SK-N-DZ (cell line): Measurements from ENCODE around the gene NCK2.
"Not testable (repeated sequence)": the region's sequence is repeated elsewhere in the genome, so short reads cannot be mapped to it uniquely, and the experiment has no call there.

Experiments used
- DNase-seq: peaks from one replicate; pipeline ENCODE4 v3.0.0-alpha.2; 2015; ENCODE audit warnings: low spot score

The NCK2 gene

DNA sequence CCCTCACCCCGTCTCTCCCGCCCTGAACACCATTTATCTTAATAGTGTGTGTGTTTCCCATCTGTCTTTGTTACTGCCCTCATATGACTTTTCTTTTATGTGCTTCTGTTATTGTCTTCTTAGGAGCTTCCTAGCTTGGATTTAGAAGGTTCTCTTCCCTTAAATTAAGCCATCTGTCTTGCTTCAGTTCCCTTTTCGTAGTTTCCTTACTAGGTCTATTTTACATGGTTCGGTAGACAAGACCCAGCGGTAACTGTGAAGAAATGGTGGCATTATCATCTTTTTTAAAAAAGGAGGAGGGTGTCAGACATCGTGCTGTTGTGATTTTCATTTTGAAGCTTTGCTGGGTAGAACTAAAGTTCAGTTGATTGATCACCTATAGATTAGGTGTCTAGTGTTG lies 10.3 kb downstream of the NCK2 start:
- DNase-seq: no peak

DNA sequence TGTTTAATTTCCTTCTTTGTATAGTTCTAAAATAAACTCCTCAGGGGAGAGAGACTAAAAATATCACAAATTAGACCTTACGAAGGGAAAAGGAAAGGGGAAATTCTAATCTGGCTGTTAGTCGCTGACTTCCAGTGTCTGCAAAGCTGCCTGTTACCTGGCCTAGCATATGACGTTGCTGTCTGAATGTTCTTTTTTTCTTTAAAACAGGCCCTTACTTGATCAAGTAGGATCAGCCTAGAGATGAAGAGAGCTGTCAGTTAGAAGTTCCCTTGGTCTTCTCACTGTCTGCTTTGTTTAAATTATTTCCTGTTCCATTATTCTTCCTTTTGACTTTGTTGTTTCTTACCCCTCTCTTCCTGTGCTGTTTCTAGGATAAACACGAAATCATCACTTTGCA lies 11.2 kb downstream of the NCK2 start:
- DNase-seq: no peak

DNA sequence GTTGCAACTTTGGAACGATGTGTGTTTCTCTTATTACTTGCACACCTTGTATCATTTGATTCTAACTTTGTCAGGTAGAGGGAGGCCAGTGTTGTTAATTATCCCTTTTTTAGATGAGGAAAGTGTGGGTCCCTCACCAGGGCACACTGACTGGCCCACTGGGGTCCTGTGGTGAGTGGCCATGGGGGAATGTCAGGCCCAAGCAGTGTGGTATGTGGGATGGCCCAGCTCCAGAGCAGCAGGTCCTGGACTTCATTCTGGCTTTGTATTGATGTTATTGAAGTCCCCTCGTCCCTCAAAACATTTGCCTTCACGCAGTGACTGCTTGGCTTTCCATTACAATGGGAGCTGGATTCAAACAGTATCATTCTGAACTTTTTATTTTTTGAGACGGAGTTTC lies 11.7 kb downstream of the NCK2 start:
- no peak for DNase-seq

DNA sequence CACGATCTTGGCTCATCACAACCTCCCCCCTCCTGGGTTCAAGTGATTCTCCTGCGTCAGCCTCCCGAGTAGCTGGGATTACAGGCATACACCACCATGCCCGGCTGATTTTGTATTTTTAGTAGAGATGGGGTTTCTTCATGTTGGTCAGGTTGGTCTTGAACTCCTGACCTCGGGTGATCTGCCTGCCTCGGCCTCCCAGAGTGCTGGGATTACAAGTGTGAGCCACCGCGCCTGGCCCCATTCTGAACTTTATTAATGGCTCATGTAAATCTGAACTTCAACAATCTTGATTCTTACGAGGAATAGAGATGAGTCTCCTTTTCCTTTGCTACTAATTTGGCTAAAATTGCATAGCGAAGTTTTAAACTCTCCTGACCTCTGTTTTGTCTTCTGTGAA lies 12.2 kb downstream of the NCK2 start:
- not testable (repeated sequence) for DNase-seq

DNA sequence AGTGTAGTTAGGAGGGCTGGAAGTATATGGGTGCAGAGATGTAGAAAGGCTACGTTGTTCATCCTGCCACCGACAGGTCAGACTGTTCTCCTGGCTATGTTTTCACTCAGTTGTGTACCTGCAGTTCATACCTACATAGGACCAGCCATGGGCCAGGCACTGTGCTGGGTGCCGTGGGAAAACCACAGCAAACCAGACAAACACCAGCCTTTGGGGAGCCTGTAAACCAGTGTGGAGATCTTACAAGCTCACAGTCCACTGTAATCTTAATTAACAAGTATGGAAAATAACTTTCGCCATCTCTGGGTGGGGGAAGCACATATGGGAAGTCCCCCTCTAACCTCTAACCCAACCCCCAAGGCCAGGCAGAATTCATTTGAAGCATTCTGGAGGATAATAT lies 12.7 kb downstream of the NCK2 start:
- no peak for DNase-seq

DNA sequence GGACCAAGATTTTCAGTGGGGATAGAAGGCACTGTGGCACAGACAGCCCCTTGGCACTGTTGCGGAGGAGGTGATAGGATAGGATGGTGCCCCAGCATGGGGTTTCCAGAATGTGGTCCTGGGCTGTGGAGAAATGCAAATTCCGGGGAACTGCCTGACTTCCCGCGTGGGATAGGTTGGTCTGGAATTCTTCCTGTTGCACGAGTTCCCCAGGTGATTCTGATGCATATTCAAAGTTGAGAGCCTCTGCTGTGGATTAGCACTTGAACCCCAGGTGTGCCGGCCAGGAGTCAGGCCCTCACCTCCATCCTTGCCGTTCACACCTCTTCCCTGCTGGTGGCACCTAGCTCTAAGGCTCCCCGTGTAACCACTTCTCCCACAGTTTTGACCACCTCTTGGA lies 15.5 kb downstream of the NCK2 start:
- no peak for DNase-seq

DNA sequence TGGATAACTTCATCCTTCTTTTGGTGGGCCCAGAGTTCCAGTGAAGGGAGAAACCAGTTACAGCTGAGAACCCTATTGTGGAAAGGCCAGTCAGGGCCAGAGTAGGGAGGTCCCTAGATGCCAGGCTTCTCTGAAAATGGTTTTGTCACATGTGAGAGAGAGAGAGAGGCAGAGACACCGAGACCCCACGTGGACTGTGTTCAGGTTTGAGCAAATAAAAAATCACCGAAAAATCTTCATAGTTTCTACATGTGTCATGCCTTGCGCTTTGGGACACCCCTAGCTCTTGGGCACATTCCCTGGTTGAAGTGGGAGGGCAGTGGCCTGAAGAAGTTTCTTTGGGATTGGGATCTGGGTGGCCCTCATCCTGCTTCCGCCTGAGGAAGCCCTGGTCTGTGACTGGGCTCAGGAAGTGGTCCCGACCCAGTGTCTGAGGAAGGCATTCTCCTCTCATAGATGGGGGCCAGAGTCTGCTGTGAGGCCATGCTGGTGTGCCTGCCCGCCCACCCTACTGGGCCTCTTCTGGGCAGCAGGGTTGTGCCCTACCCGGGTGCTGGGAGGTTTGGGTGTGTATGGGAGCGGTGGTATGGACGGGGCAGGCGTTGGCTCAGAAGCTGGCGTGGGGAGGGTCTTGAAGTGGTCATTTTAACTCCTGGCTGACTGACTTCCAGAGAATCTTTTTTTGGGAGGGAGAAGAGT lies 16.1 kb downstream of the NCK2 start:
- DNase-seq: no peak

DNA sequence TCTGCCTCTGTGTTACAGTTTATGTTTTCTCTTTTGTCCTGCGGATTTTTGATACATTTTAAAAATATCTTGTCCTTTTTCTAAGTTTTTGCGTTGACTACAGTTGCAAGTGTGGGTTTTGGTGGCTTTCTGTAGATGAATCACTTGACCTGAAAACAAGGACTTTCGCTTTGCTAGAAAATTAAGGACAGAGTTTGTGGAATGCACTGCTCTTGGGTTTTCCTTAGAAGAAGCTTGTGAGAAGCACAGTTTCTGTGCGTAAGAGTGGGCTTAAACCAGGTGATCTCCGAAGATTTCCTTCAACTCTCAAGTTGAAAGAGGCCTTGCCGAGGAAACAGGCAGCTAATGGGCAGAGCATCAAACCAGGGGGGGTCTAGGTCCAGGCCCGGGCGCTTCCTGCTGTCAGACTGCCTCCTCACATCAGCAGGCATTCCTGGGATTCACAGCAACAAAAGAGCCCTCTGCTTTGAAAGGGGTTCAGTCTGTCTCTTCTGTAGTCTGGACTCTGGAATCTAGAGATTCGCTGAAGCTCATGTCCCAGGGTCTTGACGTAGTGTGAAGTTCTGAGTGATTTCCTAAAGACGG lies 17.3 kb downstream of the NCK2 start:
- DNase-seq: no peak

DNA sequence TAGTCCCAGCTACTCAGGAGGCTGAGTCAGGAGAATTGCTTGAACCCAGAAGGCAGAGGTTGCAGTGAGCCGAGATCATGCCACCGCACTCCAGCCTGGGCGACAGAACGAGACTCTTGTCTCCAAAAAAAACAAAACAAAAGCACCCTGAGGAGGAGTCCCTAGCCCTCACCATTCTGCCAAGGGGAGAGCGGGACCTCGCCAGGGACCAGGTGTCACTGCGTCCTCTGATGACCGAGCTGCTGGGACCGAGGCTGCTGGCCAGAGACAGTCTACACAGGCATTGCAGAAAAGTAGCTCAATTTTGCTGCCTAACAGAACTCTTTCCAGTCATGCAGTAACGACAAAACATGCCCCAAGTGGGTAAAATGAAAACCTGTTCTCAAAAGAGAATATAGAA lies 18.4 kb downstream of the NCK2 start:
- no peak for DNase-seq

DNA sequence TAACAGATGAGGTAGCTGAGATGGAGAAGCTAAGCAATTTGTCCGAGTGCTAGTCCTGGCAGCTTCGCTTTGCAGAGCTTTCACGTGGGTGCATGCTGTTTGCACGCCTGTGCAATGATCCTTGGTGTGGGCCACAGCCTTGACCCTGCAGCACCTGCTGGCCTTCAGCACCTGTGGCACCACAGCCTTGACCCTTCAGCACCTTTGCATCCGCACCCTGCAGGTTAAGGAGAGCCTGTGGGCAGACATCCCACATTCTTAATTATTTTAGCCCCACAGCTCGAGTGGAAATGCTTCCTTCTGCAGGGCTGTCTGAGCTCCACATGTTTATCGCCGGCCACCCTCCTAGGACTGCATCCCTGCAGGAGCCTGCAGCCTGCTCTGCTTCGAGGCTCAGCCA lies 19.3 kb downstream of the NCK2 start:
- no peak for DNase-seq

DNA sequence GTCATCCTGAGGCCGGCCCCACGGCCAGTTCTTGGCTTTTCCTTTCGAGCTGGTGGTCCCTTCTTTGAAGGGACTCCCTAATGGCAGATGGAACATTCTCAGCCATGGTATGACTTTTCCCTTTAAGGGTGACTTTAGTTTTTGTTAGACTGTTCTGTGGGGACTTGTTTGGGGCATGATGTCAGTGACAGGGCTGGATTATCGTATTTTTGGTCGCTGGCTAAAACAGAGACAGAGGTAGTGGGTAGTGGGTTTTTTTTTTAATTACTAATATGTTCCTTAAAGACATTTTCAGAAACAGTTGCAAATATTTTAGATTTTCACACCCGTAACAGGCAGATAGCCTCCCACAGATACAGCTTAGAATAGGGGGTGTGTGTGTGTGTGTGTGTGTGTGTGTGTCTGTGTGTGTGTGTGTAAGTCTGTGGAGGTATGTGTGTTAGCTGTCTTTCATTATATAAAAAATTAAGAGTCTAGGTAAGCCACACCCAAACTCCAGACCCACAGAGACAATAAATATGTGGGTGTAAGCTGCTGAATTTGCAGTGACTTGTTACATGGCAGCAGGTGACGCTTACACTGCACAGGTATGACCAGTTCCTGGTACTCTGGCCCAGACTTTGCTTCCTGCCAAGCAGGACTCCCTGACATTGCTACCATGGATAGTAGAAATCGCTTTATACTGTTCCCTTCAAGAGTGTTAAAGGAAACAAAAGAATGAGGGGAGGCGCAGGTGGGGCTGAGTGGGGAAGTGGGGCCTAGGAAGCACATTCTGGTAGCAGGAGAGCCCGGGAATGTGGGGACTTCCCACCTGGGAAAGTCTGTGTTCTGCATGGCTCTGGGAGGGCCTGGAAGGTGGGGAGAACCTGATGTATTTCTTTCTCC lies 20.9 kb downstream of the NCK2 start:
- no peak for DNase-seq

DNA sequence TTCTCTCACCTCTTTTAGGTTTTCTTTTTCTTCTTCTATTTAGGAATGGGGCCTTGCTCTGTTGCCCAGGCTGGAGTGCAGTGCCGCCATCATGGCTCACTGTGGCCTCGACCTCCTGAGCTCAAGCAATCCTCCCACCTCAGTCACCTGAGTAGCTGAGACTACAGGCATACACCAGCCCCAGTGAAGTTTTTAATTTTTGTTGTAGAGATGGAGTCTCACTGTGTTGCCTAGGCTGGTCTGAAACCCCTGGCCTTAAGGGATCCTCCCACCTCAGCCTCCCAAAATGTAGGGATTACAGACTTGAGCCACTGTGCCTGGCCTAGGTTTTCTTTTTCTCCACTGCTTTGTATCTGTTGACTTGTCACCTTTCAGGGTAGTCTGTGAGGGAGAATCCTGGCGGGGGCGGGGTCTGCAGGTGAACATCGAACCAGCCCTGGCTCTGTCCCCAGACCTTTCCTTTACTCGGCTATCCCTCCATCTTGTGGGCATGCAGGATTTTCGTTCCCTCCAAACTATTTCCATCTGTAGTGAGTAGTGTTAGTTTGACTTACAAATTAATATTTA lies 21.7 kb downstream of the NCK2 start:
- no peak for DNase-seq

DNA sequence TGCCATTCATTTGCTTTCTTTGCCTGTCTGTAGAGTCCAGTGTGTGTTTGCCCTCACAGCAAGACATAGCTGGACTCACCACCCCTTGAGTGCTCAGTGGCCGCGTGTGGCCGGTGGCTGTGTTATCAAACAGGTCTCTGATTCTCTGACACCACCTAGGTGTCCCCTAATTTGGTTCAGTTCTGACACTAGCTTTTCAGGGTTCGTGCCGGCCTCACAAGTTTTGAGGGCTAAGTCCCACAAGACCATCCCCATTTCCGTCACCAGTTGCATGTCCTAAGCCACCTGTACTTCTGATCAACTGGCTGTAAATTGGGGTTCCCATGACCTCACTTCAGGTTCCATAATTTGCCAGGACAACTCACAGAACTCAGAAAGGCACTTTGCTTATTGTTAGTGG lies 23.5 kb downstream of the NCK2 start:
- no peak for DNase-seq

DNA sequence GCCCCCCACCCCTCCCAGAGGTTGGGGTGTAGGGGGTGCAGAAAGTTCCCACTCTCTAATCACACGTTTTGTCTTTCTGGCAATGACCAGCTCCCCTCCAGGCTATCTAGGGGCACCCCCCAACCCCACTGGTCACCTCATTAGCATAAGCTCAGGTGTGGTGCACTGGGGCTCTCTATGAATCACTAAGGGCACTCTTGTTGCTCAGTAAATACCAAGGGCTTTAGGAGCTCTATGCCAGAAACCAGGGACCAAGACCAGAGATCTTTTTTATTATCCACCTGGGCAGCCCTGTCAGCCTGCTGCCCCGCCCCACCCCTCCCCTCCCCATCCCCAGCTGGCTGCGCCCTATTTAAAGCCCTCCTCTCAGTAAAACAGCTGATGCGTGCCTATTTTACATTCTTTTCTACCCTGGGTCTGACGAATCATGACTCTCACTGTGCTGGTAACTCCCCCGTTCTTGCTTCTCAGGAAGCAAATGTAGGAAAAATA lies 24.3 kb downstream of the NCK2 start:
- no peak for DNase-seq

DNA sequence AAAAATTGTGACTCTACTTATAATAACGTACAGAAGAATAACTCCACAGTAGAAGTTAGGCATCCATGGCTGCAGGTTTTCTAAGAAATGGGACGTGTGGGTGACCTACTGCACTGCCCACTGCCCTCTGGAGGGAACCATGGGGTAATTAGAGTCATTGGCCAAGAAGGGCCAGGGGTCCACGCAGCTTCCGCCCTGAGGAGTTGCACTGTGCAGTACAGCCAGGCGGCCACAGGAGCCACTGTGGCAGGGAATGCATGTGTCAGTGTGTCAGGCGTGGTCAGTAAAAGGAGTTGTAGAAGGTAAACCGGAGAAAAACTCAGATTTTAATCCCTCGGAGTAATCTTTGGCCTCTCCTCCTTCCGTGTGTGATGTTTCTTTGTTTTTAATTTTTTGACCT lies 24.8 kb downstream of the NCK2 start:
- DNase-seq: no peak

DNA sequence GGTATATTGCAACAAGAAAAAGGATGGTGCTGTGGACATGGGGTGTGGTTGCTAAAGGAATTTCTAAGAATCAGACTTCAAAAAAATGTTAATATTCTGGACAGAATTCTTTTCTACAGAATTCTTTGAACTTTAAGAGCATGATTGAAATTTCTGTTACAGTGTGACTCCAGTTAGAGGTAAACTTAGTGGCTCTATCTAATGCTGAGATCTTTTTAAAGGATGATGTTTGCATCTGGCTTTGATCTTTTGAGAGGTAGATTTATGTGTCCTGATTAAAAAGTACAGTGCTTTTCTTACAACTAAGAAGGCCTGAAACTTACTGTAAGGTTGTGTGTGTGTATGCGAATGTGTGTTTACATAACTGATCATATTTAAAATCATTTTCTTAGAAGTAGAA lies 25.4 kb downstream of the NCK2 start:
- no peak for DNase-seq

DNA sequence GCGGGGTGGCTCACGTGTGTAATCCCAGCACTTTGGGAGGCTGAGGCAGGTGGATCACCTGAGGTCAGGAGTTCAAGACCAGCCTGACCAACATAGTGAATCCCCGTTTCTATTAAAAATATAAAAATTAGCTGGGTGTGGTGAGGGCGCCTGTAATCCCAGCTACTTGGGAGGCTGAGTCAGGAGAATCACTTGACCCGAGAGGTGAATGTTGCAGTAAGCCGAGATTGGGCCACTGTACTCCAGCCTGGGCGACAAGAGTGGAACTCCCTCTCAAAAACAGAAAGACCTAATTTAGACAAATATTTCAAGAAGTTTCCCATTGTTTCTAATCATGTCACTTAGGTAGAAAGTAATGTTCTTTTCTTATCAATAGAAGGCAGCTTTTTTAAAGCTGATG lies 26.6 kb downstream of the NCK2 start:
- DNase-seq: not testable (repeated sequence)

DNA sequence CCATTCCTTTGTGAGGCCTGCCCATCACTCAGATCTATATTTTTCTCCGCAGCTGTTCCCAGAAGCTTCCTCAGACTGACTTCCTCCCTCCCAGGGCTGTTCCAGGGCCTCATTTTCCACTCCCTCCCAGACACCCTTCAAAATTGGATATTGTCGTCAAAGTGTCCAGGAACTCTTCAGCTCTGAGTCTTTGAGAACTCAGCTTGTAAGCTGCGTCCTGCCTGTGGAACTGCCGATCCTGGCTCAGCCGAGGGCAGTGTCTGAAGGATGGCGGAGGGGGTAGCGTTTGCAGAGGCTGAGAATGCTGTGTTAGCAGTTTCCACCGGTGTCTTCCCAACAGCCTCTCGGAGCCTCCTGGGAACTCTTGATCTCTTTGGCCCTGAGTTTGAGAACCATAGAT lies 27.1 kb downstream of the NCK2 start:
- DNase-seq: no peak

DNA sequence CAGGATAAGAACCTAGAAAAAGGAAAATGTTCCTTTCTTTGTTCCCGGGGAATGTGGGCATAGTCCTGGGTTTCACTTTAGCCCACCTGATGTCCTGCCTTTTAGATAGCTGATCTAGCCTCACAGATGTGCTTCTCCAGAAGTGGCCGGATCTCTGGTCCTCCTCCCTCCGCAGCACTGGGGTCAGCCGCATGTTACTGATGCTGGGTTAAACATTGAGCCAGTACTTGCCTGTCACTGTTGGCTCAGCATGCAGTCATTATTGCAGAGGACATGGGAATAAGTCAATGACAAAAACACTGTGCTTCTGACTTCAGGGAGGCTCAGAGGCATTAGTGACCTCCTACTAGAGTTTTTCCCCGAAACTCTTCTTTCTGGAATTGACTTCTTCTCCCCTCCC lies 27.6 kb downstream of the NCK2 start:
- DNase-seq: no peak

DNA sequence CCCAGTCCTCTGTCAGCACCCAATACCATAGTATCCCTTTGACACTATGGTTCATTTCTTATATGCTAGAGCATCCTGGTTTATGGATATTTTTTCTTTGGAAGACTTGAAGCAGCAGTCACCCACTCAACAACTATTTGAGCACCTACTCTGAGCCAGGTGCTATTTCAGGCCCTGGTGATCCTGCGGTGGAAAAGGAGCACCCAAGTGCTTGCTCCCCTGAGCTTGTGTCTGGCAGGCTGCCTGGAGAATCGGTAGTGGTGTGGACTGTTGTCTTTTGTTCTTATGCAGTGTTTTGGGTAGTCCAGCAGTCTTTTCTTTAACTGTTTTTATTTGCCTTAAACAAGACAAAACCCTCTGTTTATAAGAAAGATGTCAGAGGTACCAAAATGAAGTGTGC lies 28.9 kb downstream of the NCK2 start:
- no peak for DNase-seq

DNA sequence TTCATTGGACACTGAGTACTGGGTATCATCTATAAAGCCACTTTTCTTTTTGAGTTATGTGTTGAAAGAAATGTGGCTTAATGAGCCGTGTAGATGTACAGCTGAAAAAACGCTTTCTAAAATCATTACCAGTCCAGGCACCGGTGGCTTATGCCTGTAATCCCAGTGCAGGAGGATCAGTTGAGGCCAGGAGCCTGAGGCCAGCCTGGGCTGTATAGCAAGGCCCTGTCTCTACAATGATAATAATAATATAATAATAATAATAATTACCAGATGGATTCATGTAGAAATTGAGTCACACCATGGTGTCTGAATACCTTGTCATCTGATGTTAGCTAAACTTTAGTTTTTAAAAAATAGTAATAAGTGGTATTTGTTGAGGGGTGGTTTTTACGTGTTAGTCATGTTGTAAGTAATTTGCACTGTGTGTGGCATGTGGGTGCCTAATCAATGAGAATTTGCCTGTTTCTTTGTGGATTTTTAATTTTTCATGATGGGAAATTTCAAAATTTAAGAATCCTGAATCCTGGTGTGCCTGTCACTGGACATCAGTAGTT lies 30.1 kb downstream of the NCK2 start:
- no peak for DNase-seq
